OCI-LY3 (cell line): ENCODE data around the gene EFNA5.

Experiments used
- H2AFZ ChIP-seq: fragments of 200-600, 300-600 bp; shearing (Covaris generic); 2 replicates; pipeline ENCODE4 v1.6.0; 2014; ENCODE audit warnings: antibody characterized with exemption, low read depth, low read length
- H3K27ac ChIP-seq: fragments of 200-600, 300-600 bp; sonication (generic); 2 replicates; pipeline ENCODE4 v1.5.1; 2014; ENCODE audit warnings: mild to moderate bottlenecking, low read length, moderate library complexity, mixed read lengths
- H3K27me3 ChIP-seq: fragments of 200-600, 300-600 bp; sonication (generic); 2 replicates; pipeline ENCODE4 v1.6.1; 2014; ENCODE audit warnings: low read depth, low read length, mixed read lengths
- H3K36me3 ChIP-seq: fragments of 200-600, 300-600 bp; sonication (generic); replicated peaks from 2 replicates; pipeline ENCODE3; 2014; ENCODE audit warnings: low read depth, low read length, mixed read lengths
- H3K4me1 ChIP-seq: fragments of 300-600, 200-600 bp; sonication (generic); 2 replicates; pipeline ENCODE4 v1.6.1; 2014; ENCODE audit warnings: low read length, mixed read lengths
- H3K4me2 ChIP-seq: fragments of 200-600, 300-600 bp; sonication (generic); 2 replicates; pipeline ENCODE4 v1.6.1; 2014; ENCODE audit warnings: low read length, mixed read lengths
- H3K4me3 ChIP-seq: fragments of 300-600, 200-600 bp; sonication (generic); 2 replicates; pipeline ENCODE4 v1.5.1; 2014; ENCODE audit warnings: antibody characterized with exemption, mild to moderate bottlenecking, low read length, moderate library complexity
- H3K79me2 ChIP-seq: fragments of 300-600, 200-600 bp; shearing (Covaris generic); 2 replicates; pipeline ENCODE4 v1.6.1; 2014; ENCODE audit warnings: mild to moderate bottlenecking, low read length, mixed read lengths
- H3K9ac ChIP-seq: fragments of 300-600, 200-600 bp; shearing (Covaris generic); 2 replicates; pipeline ENCODE4 v1.6.0; 2014; ENCODE audit warnings: mild to moderate bottlenecking, low read length, moderate library complexity
- H3K9me3 ChIP-seq: fragments of 200-600, 300-600 bp; shearing (Covaris generic); 2 replicates; pipeline ENCODE4 v1.6.1; 2014; ENCODE audit warnings: low read length, mixed read lengths; ENCODE audit not compliant: insufficient read depth
- H4K20me1 ChIP-seq: fragments of 200-600, 300-600 bp; sonication (generic); 2 replicates; pipeline ENCODE4 v1.6.1; 2016; ENCODE audit warnings: low read length, mixed read lengths; ENCODE audit not compliant: insufficient read depth
- EZH2phosphoT487 ChIP-seq: fragments of 200-600 bp; shearing (Covaris generic); IDR thresholded peaks from 2 replicates; pipeline ENCODE4 v1.6.1; 2018; ENCODE audit warnings: antibody characterized with exemption, mixed run types, low read depth
- TF ChIP-seq, protein P1 (sequence below): fragments of 200-600, 300-600 bp; sonication (generic); IDR thresholded peaks from 2 replicates; pipeline ENCODE4 v1.5.1; 2014; ENCODE audit warnings: antibody characterized with exemption, low read length, low read depth

The EFNA5 gene

DNA sequence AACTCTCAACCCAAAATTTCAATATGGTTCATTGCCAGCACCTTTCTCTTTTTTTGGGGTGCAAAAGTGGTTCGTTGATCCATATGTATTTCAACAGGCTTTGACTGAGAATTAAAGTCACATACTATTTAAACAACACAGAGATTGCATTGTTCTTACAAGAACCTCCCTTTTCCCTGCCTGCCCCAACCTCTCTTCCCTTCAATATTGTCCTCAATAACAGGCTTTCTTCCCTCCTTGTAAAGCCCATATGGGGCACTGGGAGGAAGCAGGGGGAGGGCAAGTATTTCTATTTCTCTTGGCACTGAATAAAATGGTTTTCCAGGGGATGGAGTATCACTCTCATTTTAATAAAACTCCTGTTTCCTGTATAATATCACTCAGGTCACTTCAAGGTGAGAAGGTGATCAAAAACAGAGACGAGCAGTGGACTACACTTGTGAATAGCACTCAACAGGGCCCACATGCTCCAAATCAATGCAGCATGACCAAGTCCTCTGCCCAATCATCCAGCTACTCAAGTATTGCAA is 65.1 kb downstream of the EFNA5 start:
- Histone ChIP-seq H4K20me1 (no peaks in the 10 kb centered on the region), H3K27ac (no peak overlapping the region), H2AFZ (no peak overlapping the region), H3K4me3 (no peak overlapping the region), H3K9me3 (no peaks in the 10 kb centered on the region), H3K36me3 (no peaks in the 10 kb centered on the region), H3K9ac (no peak overlapping the region), H3K27me3 (no peaks in the 10 kb centered on the region), H3K79me2 (no peaks in the 10 kb centered on the region), H3K4me2 (no peak overlapping the region), H3K4me1 (no peaks in the 10 kb centered on the region)
- TF ChIP-seq, protein P1, sequence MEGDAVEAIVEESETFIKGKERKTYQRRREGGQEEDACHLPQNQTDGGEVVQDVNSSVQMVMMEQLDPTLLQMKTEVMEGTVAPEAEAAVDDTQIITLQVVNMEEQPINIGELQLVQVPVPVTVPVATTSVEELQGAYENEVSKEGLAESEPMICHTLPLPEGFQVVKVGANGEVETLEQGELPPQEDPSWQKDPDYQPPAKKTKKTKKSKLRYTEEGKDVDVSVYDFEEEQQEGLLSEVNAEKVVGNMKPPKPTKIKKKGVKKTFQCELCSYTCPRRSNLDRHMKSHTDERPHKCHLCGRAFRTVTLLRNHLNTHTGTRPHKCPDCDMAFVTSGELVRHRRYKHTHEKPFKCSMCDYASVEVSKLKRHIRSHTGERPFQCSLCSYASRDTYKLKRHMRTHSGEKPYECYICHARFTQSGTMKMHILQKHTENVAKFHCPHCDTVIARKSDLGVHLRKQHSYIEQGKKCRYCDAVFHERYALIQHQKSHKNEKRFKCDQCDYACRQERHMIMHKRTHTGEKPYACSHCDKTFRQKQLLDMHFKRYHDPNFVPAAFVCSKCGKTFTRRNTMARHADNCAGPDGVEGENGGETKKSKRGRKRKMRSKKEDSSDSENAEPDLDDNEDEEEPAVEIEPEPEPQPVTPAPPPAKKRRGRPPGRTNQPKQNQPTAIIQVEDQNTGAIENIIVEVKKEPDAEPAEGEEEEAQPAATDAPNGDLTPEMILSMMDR = no peak
- TF ChIP-seq EZH2phosphoT487 = no peak

DNA sequence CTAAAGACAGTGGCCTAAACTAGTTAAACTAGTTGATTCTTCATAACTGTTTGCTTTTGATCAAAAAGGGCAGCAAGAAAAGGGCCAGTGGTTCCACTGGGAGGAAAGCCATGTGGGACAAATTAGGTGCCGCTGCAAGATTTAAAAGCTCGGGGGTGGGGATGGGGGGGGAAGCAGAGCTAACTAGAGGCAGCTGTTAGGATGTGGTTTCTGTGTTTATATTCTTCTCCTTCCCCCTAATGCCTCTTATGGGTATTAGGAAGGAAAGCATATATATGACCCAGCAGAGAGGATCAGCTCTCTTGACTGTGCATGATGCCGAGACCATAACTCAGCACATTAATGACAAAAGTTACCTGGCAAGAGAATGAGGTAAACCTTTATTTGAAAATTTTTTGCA is 65.7 kb downstream of the EFNA5 start:
- H4K20me1 ChIP-seq = no peaks in the 10 kb centered on the region
- H3K4me2 ChIP-seq = no peak overlapping the region
- no peaks in the 10 kb centered on the region for H3K79me2 ChIP-seq
- no peak overlapping the region for H3K4me3 ChIP-seq
- H3K36me3 ChIP-seq = no peaks in the 10 kb centered on the region
- no peak overlapping the region for H2AFZ ChIP-seq
- no peak overlapping the region for H3K9ac ChIP-seq
- TF ChIP-seq EZH2phosphoT487 = no peak
- no peaks in the 10 kb centered on the region for H3K27me3 ChIP-seq
- H3K4me1 ChIP-seq = no peaks in the 10 kb centered on the region
- H3K9me3 ChIP-seq = no peaks in the 10 kb centered on the region
- H3K27ac ChIP-seq = no peak overlapping the region

DNA sequence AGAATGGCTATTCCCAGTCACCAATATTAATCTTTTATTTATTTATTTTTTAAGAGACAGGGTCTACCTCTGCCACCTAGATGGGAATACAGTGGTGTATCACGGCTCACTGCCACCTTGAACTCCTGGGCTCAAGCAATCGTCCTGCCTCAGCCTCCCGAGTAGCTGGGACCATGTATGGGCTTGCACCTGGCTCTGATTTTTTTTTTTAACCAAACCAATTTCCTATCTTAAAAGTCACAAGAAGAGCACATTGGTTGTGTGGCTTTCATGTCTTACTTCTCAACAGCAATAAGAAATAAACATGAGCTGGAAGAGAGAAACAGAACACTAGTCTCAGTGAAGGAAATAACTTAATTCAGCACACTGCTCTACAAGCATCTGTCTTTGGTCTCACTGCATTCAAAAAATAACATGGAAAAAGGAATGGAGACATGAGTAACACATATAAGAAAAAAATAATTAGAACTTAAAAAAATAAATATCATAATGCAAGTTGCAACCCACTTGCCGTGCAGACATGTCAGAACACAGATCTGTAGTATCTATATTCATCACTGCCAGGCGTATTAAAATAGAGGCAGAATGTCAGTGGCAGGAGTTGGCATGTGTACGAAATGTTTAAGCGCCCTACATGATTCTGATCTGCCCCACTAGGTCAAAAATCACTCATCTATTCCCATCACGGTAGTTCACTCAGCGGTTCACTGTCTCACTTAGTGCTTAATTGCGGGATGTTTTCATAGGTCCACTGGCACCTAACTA is 66.4 kb downstream of the EFNA5 start:
- TF ChIP-seq, protein P1 = no peak
- no peak for TF ChIP-seq EZH2phosphoT487
- H3K27ac ChIP-seq = no peak overlapping the region
- no peak overlapping the region for H3K9ac ChIP-seq
- no peaks in the 10 kb centered on the region for H3K4me1 ChIP-seq
- no peak overlapping the region for H2AFZ ChIP-seq
- no peaks in the 10 kb centered on the region for H3K79me2 ChIP-seq
- no peaks in the 10 kb centered on the region for H3K9me3 ChIP-seq
- no peaks in the 10 kb centered on the region for H4K20me1 ChIP-seq
- H3K4me2 ChIP-seq = no peak overlapping the region
- no peaks in the 10 kb centered on the region for H3K27me3 ChIP-seq
- H3K4me3 ChIP-seq = no peak overlapping the region
- H3K36me3 ChIP-seq = no peaks in the 10 kb centered on the region

DNA sequence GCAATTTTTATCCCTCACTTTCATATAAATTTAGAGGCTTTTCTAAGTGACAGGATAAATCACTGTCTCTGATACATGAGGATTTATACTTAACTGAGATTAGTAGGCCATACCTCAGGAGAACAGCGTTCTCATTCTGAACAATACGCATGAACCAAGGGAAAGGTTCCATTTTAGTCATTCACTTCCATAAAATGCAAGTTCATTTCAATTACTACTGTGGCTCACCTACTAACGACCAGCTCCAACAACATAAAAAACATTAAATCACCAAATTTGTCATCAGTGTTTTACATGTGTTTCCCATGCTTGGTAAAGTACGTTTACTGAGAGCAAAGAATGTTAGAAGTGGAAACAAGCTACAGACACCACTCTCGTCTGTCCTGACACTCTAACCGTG is 67.4 kb downstream of the EFNA5 start:
- no peak overlapping the region for H3K4me3 ChIP-seq

More for the DNA sequence above, 67.4 kb downstream of the EFNA5 start:
- H3K9ac ChIP-seq = no peak overlapping the region
- H3K79me2 ChIP-seq = no peaks in the 10 kb centered on the region
- no peaks in the 10 kb centered on the region for H3K36me3 ChIP-seq
- no peak overlapping the region for H3K4me2 ChIP-seq
- TF ChIP-seq, protein P1 = no peak
- TF ChIP-seq EZH2phosphoT487 = no peak
- H3K4me1 ChIP-seq = no peaks in the 10 kb centered on the region
- H2AFZ ChIP-seq = no peak overlapping the region
- H3K27ac ChIP-seq = no peak overlapping the region
- H3K9me3 ChIP-seq = no peaks in the 10 kb centered on the region
- H3K27me3 ChIP-seq = no peaks in the 10 kb centered on the region
- no peaks in the 10 kb centered on the region for H4K20me1 ChIP-seq
